Measurements from ENCODE around the gene LHFPL3.

LHFPL3 gene

DNA sequence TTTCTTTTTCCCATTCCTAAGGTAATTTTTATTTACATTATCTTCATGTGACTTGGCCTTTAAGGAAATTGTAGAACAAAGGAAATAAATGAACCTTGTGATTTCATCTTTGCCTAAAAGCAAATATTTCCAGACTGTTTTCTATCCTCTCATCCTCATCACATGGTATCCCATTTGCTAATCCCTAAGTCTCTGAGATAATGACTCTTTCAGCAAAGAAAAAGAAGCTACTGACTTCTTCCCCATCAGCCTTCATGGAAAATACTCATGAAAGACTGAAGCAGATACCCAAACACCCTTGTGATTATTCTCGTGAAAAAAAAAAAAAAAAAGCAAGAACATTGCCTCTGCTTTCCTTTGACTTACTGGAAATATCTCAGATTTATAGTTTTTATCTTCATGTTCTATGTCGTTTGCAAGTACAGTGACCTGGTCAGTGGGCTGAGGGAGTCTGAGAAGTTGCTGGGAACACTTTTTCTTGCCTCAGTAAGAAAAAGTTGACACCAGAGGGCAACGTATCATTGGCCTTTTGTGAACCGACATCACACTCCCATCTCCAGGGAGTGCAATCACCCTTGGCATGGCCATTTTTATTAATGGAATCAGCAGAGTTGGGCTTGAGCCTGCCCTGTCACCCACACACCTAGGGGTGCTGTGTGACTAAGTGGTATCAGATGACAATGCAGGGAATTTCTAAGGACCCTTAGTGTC lies 439.6 kb downstream of the LHFPL3 start:
- no peak overlapping the region for H3K4me3 ChIP-seq (ENCODE audit: low read depth in 1 of 2, low read length in 2 of 2)
- DNase-seq (no peak), ATAC-seq (ENCODE audit: insufficient read depth, low read depth) (no peak)
- H3K27ac ChIP-seq (ENCODE audit: low read length): no peak overlapping the region
- H3K36me3 ChIP-seq (ENCODE audit: insufficient read depth, low read length): no peaks in the 10 kb centered on the region
- H3K9me3 ChIP-seq (ENCODE audit: insufficient read depth, low read length, severe bottlenecking): no peaks in the 10 kb centered on the region
- H3K4me2 ChIP-seq (ENCODE audit: insufficient read depth, low read length): no peak overlapping the region
- no peaks in the 10 kb centered on the region for H3K27me3 ChIP-seq (ENCODE audit: insufficient read depth, low read length, poor library complexity)
- TF ChIP-seq, protein P1, sequence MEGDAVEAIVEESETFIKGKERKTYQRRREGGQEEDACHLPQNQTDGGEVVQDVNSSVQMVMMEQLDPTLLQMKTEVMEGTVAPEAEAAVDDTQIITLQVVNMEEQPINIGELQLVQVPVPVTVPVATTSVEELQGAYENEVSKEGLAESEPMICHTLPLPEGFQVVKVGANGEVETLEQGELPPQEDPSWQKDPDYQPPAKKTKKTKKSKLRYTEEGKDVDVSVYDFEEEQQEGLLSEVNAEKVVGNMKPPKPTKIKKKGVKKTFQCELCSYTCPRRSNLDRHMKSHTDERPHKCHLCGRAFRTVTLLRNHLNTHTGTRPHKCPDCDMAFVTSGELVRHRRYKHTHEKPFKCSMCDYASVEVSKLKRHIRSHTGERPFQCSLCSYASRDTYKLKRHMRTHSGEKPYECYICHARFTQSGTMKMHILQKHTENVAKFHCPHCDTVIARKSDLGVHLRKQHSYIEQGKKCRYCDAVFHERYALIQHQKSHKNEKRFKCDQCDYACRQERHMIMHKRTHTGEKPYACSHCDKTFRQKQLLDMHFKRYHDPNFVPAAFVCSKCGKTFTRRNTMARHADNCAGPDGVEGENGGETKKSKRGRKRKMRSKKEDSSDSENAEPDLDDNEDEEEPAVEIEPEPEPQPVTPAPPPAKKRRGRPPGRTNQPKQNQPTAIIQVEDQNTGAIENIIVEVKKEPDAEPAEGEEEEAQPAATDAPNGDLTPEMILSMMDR (IDR thresholded peaks at IDR 0.05; ENCODE audit: borderline replicate concordance, extremely low read depth, low read length, poor library complexity, severe bottlenecking): no peak
- no peak for TF ChIP-seq EZH2 (IDR thresholded peaks at IDR 0.05; ENCODE audit: borderline replicate concordance, low read depth, low read length, severe bottlenecking)
- no peaks in the 10 kb centered on the region for H3K79me2 ChIP-seq (ENCODE audit: insufficient read depth, low read length)
- H2AFZ ChIP-seq (ENCODE audit: low read depth, low read length): no peak overlapping the region
- H3K4me1 ChIP-seq (ENCODE audit: insufficient read depth, low read length): no peaks in the 10 kb centered on the region
- no peak overlapping the region for H3K9ac ChIP-seq (ENCODE audit: low read depth, low read length)
- H4K20me1 ChIP-seq (ENCODE audit: insufficient read depth, low read length): no peaks in the 10 kb centered on the region

DNA sequence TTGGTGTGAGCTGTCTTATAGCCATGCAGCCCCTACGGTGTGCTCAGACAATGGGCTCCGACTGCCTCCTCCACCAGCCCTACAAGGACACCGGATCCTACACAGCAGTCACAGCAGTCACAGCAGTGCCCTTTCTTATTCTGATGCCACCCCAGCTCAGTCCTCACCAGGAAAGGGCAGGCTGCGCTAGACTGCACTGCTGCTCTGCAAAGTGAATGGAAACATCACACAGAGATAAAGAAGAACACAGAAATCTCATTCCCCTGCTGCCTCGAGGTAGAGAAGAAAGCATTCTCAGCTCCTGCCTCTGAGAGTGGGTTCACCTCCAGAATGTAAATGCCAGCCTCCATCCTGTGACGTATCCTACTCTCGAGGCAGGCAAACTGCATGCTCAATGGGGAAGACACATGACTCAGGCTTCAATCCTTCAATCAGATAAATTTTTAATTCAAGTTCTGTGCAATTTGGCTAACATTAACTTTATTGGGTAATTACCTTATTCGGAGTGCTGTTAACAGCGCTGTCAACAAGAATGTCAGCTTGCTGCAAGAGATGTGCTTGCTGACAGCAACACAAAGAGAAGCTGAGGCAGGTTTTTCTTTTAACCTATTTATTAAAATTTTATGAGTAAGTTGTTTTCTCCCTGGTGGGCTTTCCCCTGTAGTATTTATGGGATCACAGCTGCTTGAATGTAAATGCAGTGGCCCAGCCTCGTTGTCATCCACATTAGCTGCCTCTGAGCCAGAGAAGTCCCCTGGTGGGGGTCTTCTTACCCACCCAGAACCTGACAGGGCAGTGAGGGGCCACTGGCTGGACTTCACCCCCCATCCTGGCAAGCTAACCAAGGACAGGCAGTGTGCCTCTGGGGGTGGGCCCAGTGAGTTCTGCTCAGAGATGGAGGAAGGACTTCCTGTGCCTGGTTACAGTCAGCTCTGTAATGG lies 444.3 kb downstream of the LHFPL3 start:
- Histone ChIP-seq H4K20me1 (ENCODE audit: insufficient read depth, low read length) (no peaks in the 10 kb centered on the region), H2AFZ (ENCODE audit: low read depth, low read length) (no peak overlapping the region), H3K4me1 (ENCODE audit: insufficient read depth, low read length) (no peaks in the 10 kb centered on the region), H3K9me3 (ENCODE audit: insufficient read depth, low read length, severe bottlenecking) (no peaks in the 10 kb centered on the region), H3K4me2 (ENCODE audit: insufficient read depth, low read length) (no peak overlapping the region), H3K79me2 (ENCODE audit: insufficient read depth, low read length) (no peaks in the 10 kb centered on the region), H3K27me3 (ENCODE audit: insufficient read depth, low read length, poor library complexity) (no peaks in the 10 kb centered on the region), H3K27ac (ENCODE audit: low read length) (no peak overlapping the region), H3K4me3 (ENCODE audit: low read depth in 1 of 2, low read length in 2 of 2) (no peak overlapping the region), H3K9ac (ENCODE audit: low read depth, low read length) (no peak overlapping the region), H3K36me3 (ENCODE audit: insufficient read depth, low read length) (no peaks in the 10 kb centered on the region)
- TF ChIP-seq, protein P1 (IDR thresholded peaks at IDR 0.05; ENCODE audit: borderline replicate concordance, extremely low read depth, low read length, poor library complexity, severe bottlenecking): no peak
- TF ChIP-seq EZH2 (IDR thresholded peaks at IDR 0.05; ENCODE audit: borderline replicate concordance, low read depth, low read length, severe bottlenecking): no peak
- ATAC-seq (ENCODE audit: insufficient read depth, low read depth) (no peak), DNase-seq (no peak)

DNA sequence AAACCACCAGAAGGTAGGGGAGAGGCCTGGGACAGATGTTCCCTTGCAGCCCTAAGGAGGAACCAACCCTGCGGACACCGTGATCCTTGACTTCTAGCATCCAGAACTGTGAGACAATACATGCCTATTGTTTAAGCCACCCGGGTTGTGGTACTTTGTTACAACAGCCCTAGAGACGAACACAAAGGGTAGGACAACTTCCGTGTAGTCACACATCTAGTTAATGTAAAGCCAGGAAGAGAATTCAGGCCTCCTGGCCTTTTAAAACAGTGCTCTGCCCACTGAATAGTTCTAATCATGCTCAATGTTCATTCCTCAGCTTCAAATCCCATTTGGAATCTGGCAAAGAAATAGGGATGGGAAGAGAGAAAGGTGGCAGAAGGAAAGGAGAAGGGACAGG lies 445.4 kb downstream of the LHFPL3 start:
- Histone ChIP-seq H3K4me1 (ENCODE audit: insufficient read depth, low read length) (no peaks in the 10 kb centered on the region), H3K4me2 (ENCODE audit: insufficient read depth, low read length) (no peak overlapping the region), H3K9ac (ENCODE audit: low read depth, low read length) (no peak overlapping the region), H3K27ac (ENCODE audit: low read length) (no peak overlapping the region), H2AFZ (ENCODE audit: low read depth, low read length) (no peak overlapping the region), H4K20me1 (ENCODE audit: insufficient read depth, low read length) (no peaks in the 10 kb centered on the region), H3K79me2 (ENCODE audit: insufficient read depth, low read length) (no peaks in the 10 kb centered on the region), H3K9me3 (ENCODE audit: insufficient read depth, low read length, severe bottlenecking) (no peaks in the 10 kb centered on the region), H3K36me3 (ENCODE audit: insufficient read depth, low read length) (no peaks in the 10 kb centered on the region), H3K4me3 (ENCODE audit: low read depth in 1 of 2, low read length in 2 of 2) (no peak overlapping the region), H3K27me3 (ENCODE audit: insufficient read depth, low read length, poor library complexity) (peaks cover 3% of the 10 kb centered on the region)
- no peak for TF ChIP-seq EZH2 (IDR thresholded peaks at IDR 0.05; ENCODE audit: borderline replicate concordance, low read depth, low read length, severe bottlenecking)
- TF ChIP-seq, protein P1 (IDR thresholded peaks at IDR 0.05; ENCODE audit: borderline replicate concordance, extremely low read depth, low read length, poor library complexity, severe bottlenecking): no peak
- no peak for DNase-seq
- no peak for ATAC-seq (ENCODE audit: insufficient read depth, low read depth)
